ENCODE results near the gene UBE2H.

UBE2H gene

DNA sequence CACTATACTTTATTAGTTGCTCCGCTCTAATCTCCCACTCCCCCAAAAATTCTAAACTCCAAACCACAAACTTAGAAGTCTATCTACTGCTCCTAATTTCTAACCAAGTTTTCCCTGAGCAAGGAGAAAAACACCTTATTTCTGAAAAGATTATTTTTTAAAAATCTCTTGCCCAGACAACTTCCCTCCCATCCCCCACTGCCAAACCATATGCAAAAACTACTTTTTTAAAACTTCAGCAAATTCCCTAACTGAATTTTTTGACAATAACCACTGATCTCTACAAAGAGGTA is 1.9 kb downstream of the UBE2H start:
- DNase-seq: no peak

DNA sequence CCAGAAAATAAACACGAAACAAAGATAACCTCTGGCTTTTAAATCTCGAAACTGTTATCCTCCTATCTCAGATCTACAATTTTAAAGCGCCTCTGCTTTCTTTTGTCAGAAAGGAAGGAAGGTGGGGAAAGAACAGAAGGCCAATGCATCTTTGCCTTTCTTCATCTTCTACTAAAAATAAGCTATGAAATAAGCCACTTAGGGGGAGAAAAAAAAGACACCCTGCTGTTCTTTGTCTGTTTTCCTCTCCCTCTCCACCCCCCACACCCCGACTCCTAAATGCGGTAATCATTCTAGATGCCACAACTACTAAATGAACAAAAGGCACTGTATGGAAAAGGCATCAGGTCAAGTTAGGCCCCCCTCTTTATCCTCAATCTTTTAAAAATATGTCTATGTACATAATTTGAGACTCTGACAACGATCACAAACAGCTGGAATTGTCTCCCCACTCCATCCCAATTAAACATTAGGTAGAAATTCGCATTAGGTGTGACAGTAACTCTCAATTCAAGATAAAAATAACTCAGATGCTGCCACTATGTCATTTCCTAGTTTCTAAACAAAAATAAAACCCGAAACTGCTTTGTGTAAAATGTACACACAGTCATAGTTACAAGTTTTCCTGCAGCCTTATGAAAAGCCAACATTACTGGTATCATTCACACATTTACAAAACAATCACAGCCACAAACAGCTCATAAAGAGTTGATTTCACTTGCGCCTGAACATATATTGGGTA is 2.4 kb downstream of the UBE2H start:
- peak in 3 of 56 donors; percentile 0 to 7 (median 2) for DNase-seq

DNA sequence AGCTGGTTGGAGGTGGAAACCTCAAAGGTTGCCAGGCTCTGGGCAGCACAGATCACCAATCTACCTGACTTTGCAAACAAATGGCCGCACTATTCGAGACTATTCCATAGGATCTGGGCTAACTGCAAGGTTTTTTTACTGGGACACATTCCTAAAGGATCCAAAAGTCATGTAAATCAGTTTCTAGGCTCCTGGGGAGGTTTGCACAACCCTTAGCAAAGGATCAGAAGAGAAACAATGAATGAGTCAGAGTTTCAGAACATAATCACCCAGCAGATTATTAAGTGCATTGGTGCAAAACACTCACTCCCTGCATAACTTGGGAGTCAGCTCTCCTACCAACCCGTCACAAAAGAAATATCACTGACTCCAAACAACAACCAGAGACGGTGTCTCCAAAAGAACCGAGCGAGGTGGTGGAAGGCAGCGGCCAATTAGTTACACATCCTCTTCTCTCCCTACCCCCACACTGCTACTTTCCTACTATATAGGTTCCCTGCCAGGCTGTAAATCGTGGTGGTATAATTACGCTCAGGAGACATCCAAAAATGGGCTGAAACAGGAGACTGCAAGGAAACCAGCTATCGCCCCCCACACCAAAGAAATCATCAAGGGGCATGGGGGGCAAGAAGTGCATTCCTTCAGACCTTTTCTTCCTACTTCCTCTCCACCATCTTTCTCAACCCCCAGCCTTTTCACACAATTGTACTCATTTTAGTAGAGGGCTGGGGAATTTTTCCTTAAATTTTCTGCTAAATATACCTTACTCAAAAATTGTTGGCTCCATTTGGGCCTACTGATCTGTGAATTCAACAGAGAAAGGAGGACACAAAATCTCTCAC is 3.2 kb downstream of the UBE2H start:
- DNase-seq: peak in 15 of 56 donors; percentile 6 to 51 (median 19)

DNA sequence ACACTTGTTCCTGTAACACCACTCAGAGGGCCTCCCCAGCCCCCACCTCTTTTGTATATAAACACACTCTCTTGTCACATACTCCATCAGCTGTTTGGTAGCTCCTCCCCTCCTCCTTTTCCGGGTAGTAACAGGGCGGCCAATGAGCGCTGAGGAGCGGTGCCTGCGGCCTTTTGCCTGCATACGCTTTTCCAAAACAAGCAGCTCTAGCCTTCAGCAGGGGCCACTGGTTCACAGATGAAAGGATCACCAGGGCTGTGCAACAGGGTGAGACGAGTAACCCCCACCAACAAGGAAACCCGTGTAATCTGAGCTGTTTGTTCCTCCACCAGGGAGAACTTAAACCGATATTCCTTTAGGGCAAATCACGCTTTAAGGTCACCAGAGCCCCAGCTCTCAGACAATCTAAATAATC is 3.9 kb downstream of the UBE2H start:
- DNase-seq: peak; percentile 17 to 92 (median 81)

DNA sequence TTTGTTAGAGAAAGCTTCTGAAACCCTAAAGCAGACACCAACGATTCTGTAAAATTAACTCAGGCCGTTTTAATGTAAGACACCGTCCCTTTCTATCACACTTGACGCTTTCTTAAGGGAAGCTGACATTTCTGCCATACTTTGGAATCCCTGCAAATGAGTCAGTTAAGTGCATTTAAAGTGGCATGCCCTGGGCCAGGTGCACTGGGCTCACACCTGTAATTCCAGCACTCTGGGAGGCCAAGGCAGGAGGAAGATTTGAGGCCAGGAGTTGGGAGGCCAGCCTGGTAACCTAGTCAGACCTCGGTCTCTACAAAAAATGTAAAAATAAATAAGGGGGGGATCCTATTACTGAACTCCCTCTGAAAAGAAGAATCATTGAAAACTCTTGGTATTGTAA is 4.4 kb downstream of the UBE2H start:
- DNase-seq: no peak

DNA sequence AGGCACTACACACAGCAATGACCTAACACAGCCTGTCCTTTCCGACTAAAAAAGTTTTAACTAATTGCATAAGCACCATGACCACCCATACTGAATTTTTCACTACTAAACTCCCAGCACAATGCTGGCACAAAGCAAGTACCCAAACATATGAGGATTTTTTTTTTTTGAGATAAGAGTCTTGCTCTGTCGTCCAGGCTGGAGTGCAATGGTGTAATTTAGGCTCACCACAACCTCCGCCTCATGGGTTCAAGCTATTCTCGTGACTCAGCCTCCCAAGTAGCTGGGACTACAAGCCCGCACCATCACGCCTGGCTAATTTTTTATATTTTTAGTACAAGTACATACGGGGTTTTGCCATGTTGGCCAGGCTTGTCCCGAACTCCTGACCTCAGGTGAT is 5.1 kb downstream of the UBE2H start:
- no peak for DNase-seq

DNA sequence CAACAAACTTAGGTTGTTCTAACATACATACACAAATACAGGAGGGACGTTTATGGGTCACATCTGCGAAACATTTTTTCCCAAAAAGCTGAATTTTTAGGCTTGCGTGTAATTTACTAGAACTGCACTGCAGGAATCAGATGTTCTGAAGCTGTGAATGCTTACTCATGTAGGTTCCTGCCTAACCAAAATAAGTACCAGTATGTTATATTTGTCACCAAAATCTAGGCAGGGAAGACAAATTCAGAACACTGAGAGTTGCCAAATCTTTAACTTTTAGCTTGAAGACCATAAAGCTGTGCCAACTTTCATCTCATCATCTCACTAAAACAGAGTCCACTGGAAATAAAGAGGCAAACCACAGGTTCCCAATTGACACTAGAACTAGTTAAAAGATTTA is 5.7 kb downstream of the UBE2H start:
- DNase-seq: no peak

DNA sequence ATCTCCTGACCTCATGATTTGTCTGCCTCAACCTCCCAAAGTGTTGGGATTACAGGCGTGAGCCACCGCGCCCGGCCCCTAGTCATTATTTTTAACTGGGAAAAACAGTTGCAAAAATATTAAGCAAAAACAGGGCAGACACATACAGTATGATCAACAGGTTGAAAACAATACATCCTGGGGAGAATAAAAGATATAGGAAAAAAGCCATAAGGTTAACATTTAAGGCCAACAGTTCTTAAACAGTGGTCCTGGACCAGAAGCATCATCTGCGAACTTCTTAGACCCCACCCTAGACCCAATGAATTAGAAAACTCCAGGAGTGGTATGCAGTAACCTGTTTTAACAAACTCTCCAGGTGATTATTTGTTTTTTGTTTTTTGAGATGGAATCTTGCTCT is 6.5 kb downstream of the UBE2H start:
- no peak for DNase-seq

DNA sequence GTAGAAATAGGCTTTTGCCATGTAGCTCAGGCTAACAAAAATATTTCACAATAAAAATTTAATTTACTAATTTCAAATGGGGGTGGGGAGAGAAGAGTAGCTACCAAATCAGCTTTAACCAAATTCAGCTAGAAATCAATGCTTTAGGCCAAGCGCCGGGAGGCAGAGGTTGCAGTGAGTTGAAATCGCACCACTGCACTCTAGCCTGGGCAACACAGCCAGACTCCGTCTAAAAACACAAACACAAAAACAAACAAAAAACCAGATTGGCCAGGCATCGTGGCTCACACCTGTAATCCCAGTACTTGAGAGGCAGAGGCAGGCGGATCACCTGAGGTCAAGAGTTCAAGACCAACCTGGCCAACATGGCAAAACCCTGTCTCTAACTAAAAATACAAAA is 9.4 kb downstream of the UBE2H start:
- DNase-seq: no peak

DNA sequence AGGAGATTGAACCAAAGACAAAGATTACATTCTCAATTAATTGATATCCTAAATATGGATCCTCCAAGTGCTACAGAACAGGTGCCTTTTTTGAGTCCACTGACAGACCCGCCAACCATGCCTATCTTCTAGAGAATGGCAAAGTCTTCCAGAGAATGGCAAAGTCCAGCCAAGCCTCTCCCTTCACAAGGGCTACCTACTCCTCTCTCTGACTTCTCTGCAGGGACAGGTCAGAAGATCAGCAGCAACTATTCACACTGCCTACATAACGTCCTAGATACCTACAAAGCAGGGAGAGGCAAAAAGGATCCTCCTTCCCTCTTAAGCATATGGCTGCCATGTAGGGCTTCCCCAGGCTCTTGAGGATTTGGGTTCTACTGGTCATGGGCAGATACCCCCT is 12.4 kb downstream of the UBE2H start:
- DNase-seq: no peak

DNA sequence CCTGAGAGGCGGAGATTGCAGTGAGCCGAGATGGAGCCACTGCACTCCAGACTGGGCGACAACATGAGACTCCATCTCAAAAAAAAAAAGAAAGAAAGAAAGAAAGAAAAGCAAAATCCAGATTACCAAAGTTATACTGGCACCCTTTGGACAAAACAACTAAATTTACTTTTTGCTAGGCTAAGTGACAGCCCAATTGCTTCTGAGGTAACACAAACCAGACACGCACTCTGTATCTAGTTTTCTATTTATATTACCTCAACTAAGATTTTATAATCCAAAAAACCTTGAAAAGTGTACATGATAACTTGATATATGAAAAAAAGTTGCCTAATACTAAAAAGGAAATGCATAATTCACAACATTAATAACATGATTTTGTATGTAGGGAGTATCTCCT is 12.9 kb downstream of the UBE2H start:
- DNase-seq: no peak

DNA sequence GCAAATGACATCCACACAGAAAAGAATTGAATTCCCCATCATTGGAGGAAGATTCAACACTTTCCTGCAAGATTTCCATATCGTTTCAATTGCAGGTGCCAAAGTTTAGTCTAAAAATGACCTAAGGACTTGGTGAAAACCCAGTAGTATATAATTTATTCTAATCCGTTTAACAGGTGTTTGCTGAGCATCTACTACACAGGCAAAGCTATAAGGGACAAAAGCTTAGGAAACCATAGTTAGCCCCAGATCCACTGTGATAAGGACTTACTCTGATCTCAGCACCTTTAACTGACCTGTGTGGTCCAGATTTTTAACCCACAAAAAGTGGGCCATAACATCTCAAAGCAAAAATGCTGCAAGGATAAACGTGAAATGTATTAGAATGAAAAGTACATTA is 19.1 kb downstream of the UBE2H start:
- DNase-seq: no peak

DNA sequence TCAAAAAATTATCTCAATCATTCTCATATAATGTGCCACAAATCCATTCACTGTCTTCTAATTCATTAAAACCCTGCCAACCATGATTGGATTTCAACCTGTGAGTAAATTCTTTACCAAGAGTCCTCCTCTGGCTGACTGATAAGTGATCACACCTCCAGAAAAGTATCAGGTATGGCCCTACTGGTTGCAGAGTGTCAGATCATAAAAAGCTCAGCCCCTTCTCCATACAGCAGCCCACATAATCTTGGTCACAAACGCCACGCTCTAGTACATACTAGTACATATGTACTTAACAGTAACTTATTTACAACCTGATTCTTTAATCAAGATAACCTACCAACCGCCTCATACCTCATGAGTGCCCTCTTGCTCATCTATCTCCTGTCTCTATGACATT is 26.1 kb downstream of the UBE2H start:
- DNase-seq: no peak

DNA sequence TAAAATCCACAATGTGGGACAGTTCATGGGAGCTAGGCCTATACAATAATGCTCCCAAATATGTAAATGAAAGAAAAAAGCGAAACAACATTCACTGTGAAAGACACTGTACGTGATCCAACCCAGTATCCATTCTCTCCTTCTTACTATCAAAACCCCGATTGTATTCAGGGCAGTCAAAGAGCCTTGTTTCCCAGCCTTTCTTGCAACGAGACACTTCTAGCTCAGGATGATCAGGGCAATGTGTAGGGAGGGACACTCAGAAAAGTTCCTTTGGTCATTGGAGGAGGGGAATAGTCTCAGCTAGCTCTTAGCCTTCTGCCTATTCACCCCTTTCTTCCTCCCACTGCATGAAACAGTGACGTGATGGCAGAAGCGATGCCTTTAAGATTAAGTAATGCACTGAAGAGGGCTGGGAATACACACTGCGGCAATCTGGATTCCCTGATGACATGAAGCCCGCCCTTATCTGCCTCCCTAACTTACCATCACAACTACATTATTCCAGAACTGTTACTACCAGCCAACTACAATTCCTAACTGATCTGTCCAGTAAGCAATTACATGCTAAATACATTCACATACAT is 27.3 kb downstream of the UBE2H start:
- DNase-seq: peak in 8 of 56 donors; percentile 2 to 30 (median 6)

DNA sequence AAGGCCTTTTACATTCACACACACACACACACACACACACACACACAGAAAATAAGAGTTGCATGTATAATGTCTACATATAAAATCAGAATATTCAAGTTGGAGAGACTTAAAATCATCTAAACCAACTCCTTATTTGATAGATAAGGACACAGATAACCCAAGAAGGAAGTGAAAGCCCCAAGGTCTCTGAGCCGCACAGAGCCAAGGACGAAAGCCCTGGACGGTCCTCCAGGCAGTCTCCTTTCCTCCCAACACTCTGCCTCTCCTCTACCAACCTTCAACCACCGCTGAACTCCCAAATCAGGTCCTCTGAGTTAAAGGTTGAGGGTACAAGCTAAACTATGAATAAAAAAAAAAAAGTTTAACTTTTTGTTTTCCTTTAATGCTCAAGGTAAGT is 28.2 kb downstream of the UBE2H start:
- DNase-seq: no peak

DNA sequence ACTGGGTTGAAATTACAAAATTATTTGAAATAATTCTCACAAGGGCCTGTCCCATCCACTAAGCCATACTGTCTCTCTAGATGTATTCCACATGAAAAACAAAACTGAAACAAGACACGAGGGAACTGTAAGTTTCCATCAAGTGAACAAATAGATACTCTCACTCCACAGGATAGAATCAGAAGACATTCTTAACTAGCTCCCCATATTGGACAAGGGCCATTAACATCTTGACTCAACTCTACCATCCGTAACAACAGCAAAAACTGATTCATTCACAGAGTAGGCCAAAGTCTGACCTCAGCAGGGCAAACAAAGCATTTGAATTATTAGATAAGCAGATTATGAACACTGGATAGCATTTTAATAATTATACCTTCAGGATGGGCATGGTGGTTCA is 29.1 kb downstream of the UBE2H start:
- DNase-seq: no peak

DNA sequence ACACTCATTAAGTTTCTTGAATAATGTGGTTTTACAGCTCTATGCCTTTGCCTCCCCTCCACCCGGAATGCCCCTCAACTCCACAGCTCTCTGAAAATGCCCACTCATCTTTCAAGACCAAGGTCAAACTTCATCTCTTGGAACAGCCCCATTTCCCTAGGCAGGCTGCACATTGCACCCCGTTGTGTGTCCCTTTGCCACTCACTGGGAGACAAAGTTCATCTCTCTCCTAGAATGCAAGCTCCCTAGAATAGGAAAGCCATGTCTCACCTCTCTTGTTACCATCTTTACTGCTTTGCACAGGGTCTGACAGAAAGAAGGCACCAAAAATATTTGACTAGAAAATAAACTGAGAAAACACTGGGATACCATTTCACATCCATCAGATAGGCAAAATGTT is 33.3 kb downstream of the UBE2H start:
- DNase-seq: no peak

DNA sequence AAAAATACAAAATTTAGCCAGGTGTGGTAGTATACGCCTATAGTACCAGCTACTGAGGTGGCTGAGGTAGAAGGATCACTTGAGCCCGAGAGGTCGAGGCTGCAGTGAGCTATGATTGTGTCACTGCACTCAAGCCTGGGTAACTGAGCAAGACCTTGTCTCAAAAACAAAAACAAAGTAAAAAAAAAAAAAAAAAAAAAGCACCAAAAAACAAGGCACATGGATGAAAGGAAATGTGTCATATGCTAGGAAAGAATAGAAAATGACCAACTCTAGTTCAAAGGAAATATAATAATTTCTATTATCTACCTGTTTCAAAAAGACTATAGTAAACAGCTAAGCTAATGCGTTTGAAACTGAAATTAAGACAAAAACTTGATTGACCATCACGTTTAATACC is 33.8 kb downstream of the UBE2H start:
- no peak for DNase-seq

DNA sequence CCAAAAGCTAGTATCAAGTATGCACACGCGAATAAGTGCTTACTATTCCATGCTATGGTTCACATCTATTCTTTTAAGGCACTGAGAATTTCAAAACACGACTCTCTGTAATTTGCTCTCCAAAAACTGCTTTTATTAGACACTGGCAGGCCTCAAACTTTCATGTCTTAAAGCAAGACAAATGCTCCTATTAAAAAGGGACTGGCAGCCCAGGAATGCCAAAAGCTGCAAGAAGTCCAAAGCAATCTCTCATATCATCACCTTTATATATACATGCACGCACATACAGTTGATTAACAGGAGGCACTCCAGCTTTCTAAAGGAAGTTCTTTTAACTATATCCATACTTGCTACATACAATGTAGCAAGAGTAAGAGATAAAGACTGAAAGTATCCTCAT is 34.8 kb downstream of the UBE2H start:
- DNase-seq: no peak

DNA sequence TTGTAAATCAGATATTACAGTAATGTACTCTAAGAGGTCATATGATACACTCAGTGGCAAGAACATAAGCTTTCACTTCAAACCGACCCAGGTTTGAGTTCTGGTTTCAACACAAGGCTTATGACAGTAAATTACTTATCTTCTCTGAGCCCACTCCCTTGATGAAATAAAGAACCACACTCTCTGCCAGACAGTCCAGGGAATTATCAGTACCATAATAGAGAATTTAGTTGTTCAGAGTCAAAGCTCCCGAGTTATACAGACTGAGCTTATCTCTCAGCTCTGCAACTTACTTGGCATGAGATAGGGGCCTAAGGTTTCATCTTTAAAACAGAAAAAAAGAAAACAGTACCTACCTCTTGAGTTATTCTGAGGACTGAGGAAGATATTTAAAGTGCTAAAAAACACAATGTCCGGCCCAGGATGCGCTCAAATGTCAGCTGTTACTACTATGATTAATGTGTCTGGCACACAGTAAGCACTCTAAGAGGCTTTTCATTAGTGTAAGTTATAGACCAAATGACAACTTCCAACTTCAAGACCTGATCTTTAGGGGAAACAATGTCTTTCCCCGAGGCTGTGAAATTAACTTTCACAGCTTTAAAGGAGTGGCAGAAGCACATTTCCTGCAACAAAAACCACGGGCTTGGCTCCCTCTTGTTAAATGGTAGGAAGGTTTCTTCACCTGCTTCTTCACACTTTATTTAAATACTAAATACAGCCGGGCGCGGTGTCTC is 38.1 kb downstream of the UBE2H start:
- no peak for DNase-seq

DNA sequence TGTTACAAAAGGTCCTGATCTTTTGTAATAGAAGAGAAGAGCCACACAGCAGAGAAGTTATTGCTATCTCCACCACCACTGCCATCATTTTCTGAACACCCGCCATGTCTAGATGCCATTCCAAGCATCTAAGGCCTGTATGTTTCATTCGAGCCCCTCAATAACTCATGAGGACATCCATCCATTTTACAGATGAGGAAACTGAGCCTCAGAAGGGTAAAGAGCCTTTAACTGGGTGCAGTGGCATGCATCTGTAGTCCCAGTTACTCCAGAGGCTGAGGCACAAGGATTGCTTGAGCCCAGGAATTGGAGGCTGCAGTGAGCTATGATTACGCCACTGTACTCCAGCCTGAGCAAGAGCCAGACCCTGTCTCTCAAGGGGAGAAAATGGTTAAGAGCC is 39.3 kb downstream of the UBE2H start:
- DNase-seq: no peak

DNA sequence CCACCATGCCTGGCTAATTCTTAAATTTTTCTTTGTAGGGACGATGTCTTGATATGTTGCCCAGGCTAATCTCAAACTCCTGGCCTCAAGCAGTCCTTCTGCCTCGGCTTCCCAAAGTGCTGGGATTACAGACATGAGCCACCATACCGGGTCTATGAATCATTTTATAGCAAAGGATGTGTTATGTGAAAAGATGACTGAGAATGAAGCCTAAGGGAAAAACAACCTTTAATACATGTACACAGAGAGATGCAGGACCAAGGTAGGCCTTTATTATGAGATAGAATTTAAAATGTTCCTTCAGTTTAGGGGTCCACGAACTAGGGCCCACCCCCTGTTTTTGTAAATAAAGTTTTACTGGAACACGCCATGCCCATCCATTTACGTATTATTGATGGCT is 41.0 kb downstream of the UBE2H start:
- DNase-seq: no peak

Measured in amygdala (tissue), 56 donors.